Heart right ventricle (tissue), 16 donors: Measurements from ENCODE around the gene MINDY4. TPM values are rescaled to one million over a fixed set of nuclear protein-coding genes. Genes with fewer than 3 reads are reported as not detected.

ENCODE experiments used
- ATAC-seq, 8 donors: fragments of 200-7000 bp; cut with Tn5 transposase; one replicate each; pipeline ENCODE4 v1.9.1; 2020; ENCODE audit warnings: mild to moderate bottlenecking in 8 of 8, moderate library complexity in 8 of 8, moderate number of reproducible peaks in 1 of 8
- DNase-seq, 2 donors: peaks; one replicate each; pipeline ENCODE4 v3.0.0-alpha.2; 2020
- H3K27ac ChIP-seq, 10 donors: fragments of 200-600 bp; sonication (generic) in 2 of 10; one replicate each; pipeline versions ENCODE4 v1.5.0 to v1.8.0; 2020 to 2022; ENCODE audit warnings: mild to moderate bottlenecking in 3 of 10
- H3K27me3 ChIP-seq, 7 donors: fragments of 200-600 bp; one replicate each; pipeline ENCODE4 v1.8.0; 2021 to 2022; ENCODE audit warnings: mild to moderate bottlenecking in 2 of 7
- H3K36me3 ChIP-seq, 9 donors: fragments of 200-600 bp; sonication (generic) in 1 of 9; one replicate each; pipeline versions ENCODE4 v1.5.0 to v1.8.0; 2020 to 2022; ENCODE audit warnings: mild to moderate bottlenecking in 2 of 9
- H3K4me1 ChIP-seq, 9 donors: fragments of 200-600 bp; sonication (generic) in 1 of 9; one replicate each; pipeline versions ENCODE4 v1.5.0 to v1.8.0; 2020 to 2022; ENCODE audit warnings: mild to moderate bottlenecking in 4 of 9
- H3K4me3 ChIP-seq, 10 donors: fragments of 200-600 bp; sonication (generic) in 2 of 10; one replicate each; pipeline versions ENCODE4 v1.5.0 to v1.8.0; 2020 to 2022; ENCODE audit warnings: mild to moderate bottlenecking in 7 of 10, moderate library complexity in 2 of 10
- H3K9me3 ChIP-seq, 11 donors: fragments of 200-600 bp in 10 of 11; sonication (generic) in 2 of 11; one replicate each; pipeline versions ENCODE4 v1.5.0 to v1.8.0; 2013 to 2022; ENCODE audit warnings: mild to moderate bottlenecking in 2 of 11, control low read depth in 1 of 11, moderate library complexity in 1 of 11
- CTCF ChIP-seq, 9 donors: fragments of 200-600 bp; sonication (generic) in 2 of 9; IDR thresholded peaks; one replicate each; pipeline versions ENCODE4 v1.5.0 to v1.8.0; 2021 to 2022; ENCODE audit warnings: antibody characterized with exemption in 9 of 9, mild to moderate bottlenecking in 5 of 9, moderate library complexity in 1 of 9
- WGBS, 2 donors: extraction: QIAGEN DNeasy Blood & Tissue Kit; methylation state at CpG; one replicate each; pipeline ENCODE4 v1.1.7; 2013; ENCODE audit warnings: inconsistent platforms in 1 of 2; 5-methylcytosine and 5-hydroxymethylcytosine counted together
- intact Hi-C, 10 donors: fragments of 100-400 bp; cut with DNase I; formaldehyde crosslinking; loops; one replicate each; pipeline versions ENCODE4 v1.11.1 to v1.14.2; 2022
- polyA plus RNA-seq, 2 donors: library from polyadenylated mRNA; stranded (reverse); fragments of 200-250 nt; gene quantifications; one replicate each; pipeline ENCODE4 v1.2.3, GENCODE V29; 2013
- total RNA-seq, 10 donors: library from RNA; stranded (reverse); fragmentation: NEBNext Ultra II Directional in 3 of 10; extraction: Animal tissue kit (Norgen Biotek cat#: 25700) in 3 of 10; gene quantifications; one replicate each; pipeline versions ENCODE4 v1.2.1 to v1.2.4, GENCODE V29; 2021 to 2023
- donor health status: Arrhythmogenic right ventricular cardiomyopathy.
- donor health status: ischemic (EF 13 %, LVEDD 7.1; RV severe dilation, severe dysfunction).
- donor health status: healthy with polysubstance abuse.
- donor health status: DM: no; HTN: yes; CAD: no.
- donor health status: DM: no; HTN: no; CAD: no.
- donor health status: ischemic (EF 25% LVEDD 6.9; RV normal size, moderate dysfunction).
- donor health status: ischemic (EF 25% LVEDD 5.7; RV mildly dilated, moderate dysfunction).
- donor health status: healthy.
- donor health status: DM: yes; HTN: yes; CAD: no.
- donor health status: Ischemic cardiomyopathy.
- donor health status: ischemic (EF 35%, LVEDD 5.7; RV mildly dilated, moderate dysfunction).
- donor health status: nonischemic (EF 11% LVEDD 7.7; RV severe dilation, severe dysfunction).
- donor health status: DM: yes; HTN: yes; CAD: no.
- donor health status: PGD.
- donor health status: ischemic (EF 29% LVEDD 5.4; RV normal size, mild dysfunction).
- donor health status: nonischemic (EF 23%, LVEDD 6.1; RV moderate dilation, normal function).

MINDY4 gene
- total and polyA plus RNA-seq, 12 donors, result 1.9 to 5.4 (median 2.8) TPM

GRCh38 chr7:30877015-30877769 lies 106.0 kb downstream of the MINDY4 start:
- 62 to 68% methylated on average over 9 of the region's 9 CpGs for WGBS, 2 donors
- H3K4me1 ChIP-seq, result peaks cover 0 to 41% (median 6%) of the 10 kb centered on the region in 9 donors
- ATAC-seq, result peak in 7 of 8 donors; percentile 32 to 74 (median 71)
- H3K27ac ChIP-seq, result peak overlapping the region in 9 of 10 donors; percentile 40 to 81 (median 59)
- no peak overlapping the region for H3K4me3 ChIP-seq
- intact Hi-C loops, result no loop called here
- H3K36me3 ChIP-seq, result peaks cover 0 to 32% (median 9%) of the 10 kb centered on the region in 9 donors
- DNase-seq, result no peak
- H3K9me3 ChIP-seq, result peaks cover 0 to 9% (median 0%) of the 10 kb centered on the region in 11 donors
- no peak for TF ChIP-seq CTCF (IDR thresholded peaks at IDR 0.05)
- no peaks in the 10 kb centered on the region for H3K27me3 ChIP-seq

GRCh38 chr7:30877993-30878392 lies 106.8 kb downstream of the MINDY4 start:
- H3K36me3 ChIP-seq, result peaks cover 0 to 24% (median 2%) of the 10 kb centered on the region in 9 donors
- DNase-seq, result no peak
- 90 to 94% methylated on average over 5 of the region's 5 CpGs for WGBS, 2 donors
- H3K27ac ChIP-seq, result peak overlapping the region in 7 of 10 donors; percentile 15 to 81 (median 54)
- peaks cover 0 to 9% (median 0%) of the 10 kb centered on the region in 11 donors for H3K9me3 ChIP-seq
- ATAC-seq, result no peak
- no peaks in the 10 kb centered on the region for H3K27me3 ChIP-seq
- H3K4me1 ChIP-seq, result peaks cover 0 to 37% (median 6%) of the 10 kb centered on the region in 9 donors
- TF ChIP-seq CTCF (IDR thresholded peaks at IDR 0.05), result no peak
- no peak overlapping the region for H3K4me3 ChIP-seq
- intact Hi-C loops, result no loop called here

GRCh38 chr7:30879139-30880124 lies 108.2 kb downstream of the MINDY4 start:
- Histone ChIP-seq H3K27me3 (no peaks in the 10 kb centered on the region), H3K4me3 (no peak overlapping the region), H3K9me3 (peaks cover 0 to 8% (median 0%) of the 10 kb centered on the region in 11 donors), H3K27ac (no peak overlapping the region), H3K36me3 (peaks cover 0 to 18% (median 0%) of the 10 kb centered on the region in 9 donors), H3K4me1 (peaks cover 0 to 27% (median 6%) of the 10 kb centered on the region in 9 donors)
- no peak for DNase-seq
- intact Hi-C loops, result no loop called here
- no peak for ATAC-seq
- 75 to 82% methylated on average over 14 of the region's 14 CpGs for WGBS, 2 donors
- TF ChIP-seq CTCF (IDR thresholded peaks at IDR 0.05), result no peak

GRCh38 chr7:30880125-30880720 lies 109.0 kb downstream of the MINDY4 start:
- Histone ChIP-seq H3K36me3 (peaks cover 0 to 10% (median 0%) of the 10 kb centered on the region in 9 donors), H3K4me3 (no peak overlapping the region), H3K27me3 (no peaks in the 10 kb centered on the region), H3K4me1 (peaks cover 0 to 27% (median 6%) of the 10 kb centered on the region in 9 donors), H3K27ac (no peak overlapping the region), H3K9me3 (no peaks in the 10 kb centered on the region)
- TF ChIP-seq CTCF (IDR thresholded peaks at IDR 0.05), result no peak
- intact Hi-C loops, result no loop called here
- DNase-seq, result no peak
- 78 to 79% methylated on average over 12 of the region's 12 CpGs for WGBS, 2 donors
- ATAC-seq, result no peak
